GM12878 (cell line): Measurements from ENCODE around the gene HDAC9. TPM values are rescaled to one million over a fixed set of nuclear protein-coding genes. Genes with fewer than 3 reads are reported as not detected.

Experiments used
- ATAC-seq: fragments of 200-7000 bp; cut with Tn5 transposase; 3 replicates; pipeline ENCODE4 v1.9.1; 2020; ENCODE audit warnings: mild to moderate bottlenecking, moderate library complexity
- BruUV-seq: library from RNA; stranded (reverse); fragments of 400-500 nt; replicated peaks from 2 replicates; lab custom pipeline; 2021; lab: Mats Ljungman, UMichigan
- CTCF ChIA-PET: fragments of 300-600 bp; sonication (Branson Sonifier 250); formaldehyde crosslinking; extraction: SDS; loops from one replicate; lab custom pipeline; 2021; ENCODE audit warnings: inconsistent platforms; lab: Yijun Ruan, JAX
- POLR2A ChIA-PET: fragments of 350-600 bp; formaldehyde crosslinking; extraction: SDS; loops from one replicate; lab custom pipeline; 2021; ENCODE audit warnings: inconsistent platforms; lab: Charles Lee
- RAD21 ChIA-PET: fragments of 300-600 bp; sonication (Branson Sonifier 250); formaldehyde crosslinking; loops from one replicate; lab custom pipeline; 2023; ENCODE audit warnings: antibody characterized with exemption; ENCODE audit not compliant: unreplicated experiment; lab: Charles Lee
- SMC1A ChIA-PET: fragments of 300-600 bp; sonication (Branson Sonifier 250); formaldehyde crosslinking; loops from one replicate; lab custom pipeline; 2023; ENCODE audit not compliant: unreplicated experiment, uncharacterized antibody; lab: Charles Lee
- DNase-seq: peaks from one replicate; pipeline ENCODE4 v3.0.0-alpha.2; 2011; ENCODE audit warnings: low read depth, low spot score
- FAIRE-seq: peaks from 3 replicates; lab custom pipeline; 2011; peaks lifted over from hg19 to GRCh38; lab: Jason Lieb, UNC
- H2AFZ ChIP-seq: 2 replicates; pipeline ENCODE4 v1.6.0; 2011; ENCODE audit warnings: low read depth, low read length, control low read depth; ENCODE audit not compliant: control insufficient read depth
- H3K27ac ChIP-seq: 2 replicates; pipeline ENCODE4 v1.5.1; 2011; ENCODE audit warnings: control low read depth; ENCODE audit not compliant: control insufficient read depth, insufficient read depth
- H3K27me3 ChIP-seq, 2 experiments: replicated peaks in 1 of 2; 2 replicates each; pipeline versions ENCODE4 v1.6.0 to v1.6.1; 2011; ENCODE audit warnings: low read length in 1 of 2; ENCODE audit not compliant: control insufficient read depth in 2 of 2, insufficient read depth in 2 of 2
- H3K36me3 ChIP-seq, 2 experiments: 2 replicates each; pipeline ENCODE4 v1.5.1; 2011; ENCODE audit warnings: low read length in 1 of 2; ENCODE audit not compliant: control insufficient read depth in 2 of 2, insufficient read depth in 2 of 2
- H3K4me1 ChIP-seq: 2 replicates; pipeline ENCODE4 v1.6.1; 2011; ENCODE audit warnings: mild to moderate bottlenecking, low read length, moderate library complexity, mixed read lengths; ENCODE audit not compliant: control insufficient read depth, insufficient read depth
- H3K4me2 ChIP-seq: 2 replicates; pipeline ENCODE4 v1.6.0; 2011; ENCODE audit warnings: control low read depth; ENCODE audit not compliant: control insufficient read depth, insufficient read depth
- H3K4me3 ChIP-seq: fragments of 200-600 bp; sonication (generic); 2 replicates; pipeline ENCODE4 v1.5.1; 2016
- H3K79me2 ChIP-seq: 2 replicates; pipeline ENCODE4 v1.6.0; 2011; ENCODE audit warnings: low read length; ENCODE audit not compliant: control insufficient read depth, insufficient read depth
- H3K9ac ChIP-seq: 2 replicates; pipeline ENCODE4 v1.8.0; 2011; ENCODE audit warnings: low read length, control low read depth, mixed read lengths; ENCODE audit not compliant: control insufficient read depth, insufficient read depth
- H3K9me3 ChIP-seq: replicated peaks from 3 replicates; pipeline ENCODE4 v1.5.1; 2011; ENCODE audit warnings: mild to moderate bottlenecking, low read length; ENCODE audit not compliant: control insufficient read depth, insufficient read depth
- H4K20me1 ChIP-seq: 2 replicates; pipeline ENCODE4 v1.6.0; 2011; ENCODE audit not compliant: control insufficient read depth, insufficient read depth
- ESRRA ChIP-seq: IDR thresholded peaks from 2 replicates; pipeline ENCODE4 v1.6.1; 2012; ENCODE audit warnings: mild to moderate bottlenecking, low read length, improper control_type of control experiment
- JUNB ChIP-seq: IDR thresholded peaks from 2 replicates; pipeline ENCODE4 v1.6.1; 2016; ENCODE audit warnings: antibody characterized with exemption, mild to moderate bottlenecking
- NFIC ChIP-seq: IDR thresholded peaks from 2 replicates; pipeline ENCODE4 v1.6.1; 2012; ENCODE audit warnings: low read depth, mild to moderate bottlenecking, inconsistent platforms, low read length, moderate library complexity
- RUNX3 ChIP-seq: IDR thresholded peaks from 2 replicates; pipeline ENCODE4 v1.6.1; 2012; ENCODE audit warnings: low read length, inconsistent platforms
- TAF1 ChIP-seq: IDR thresholded peaks from 2 replicates; pipeline ENCODE4 v1.6.1; 2011; ENCODE audit warnings: mild to moderate bottlenecking, low read depth, low read length, borderline replicate concordance
- TCF12 ChIP-seq: IDR thresholded peaks from 2 replicates; pipeline ENCODE4 v1.6.1; 2011; ENCODE audit warnings: low read depth, mild to moderate bottlenecking, low read length
- WGBS: methylation state at CpG from one replicate; pipeline ENCODE4 v1.1.6; 2016; ENCODE audit warnings: low lambda C conversion rate; ENCODE audit not compliant: insufficient replicate concordance, insufficient coverage; ENCODE audit errors: missing lambda C conversion rate; 5-methylcytosine and 5-hydroxymethylcytosine counted together
- in situ Hi-C: fragments of 300-500 bp; cut with MboI; formaldehyde crosslinking; loops from 9 replicates; pipeline ENCODE4 v1.14.3; 2018; ENCODE audit warnings: mixed read lengths
- intact Hi-C: fragments of 100-400 bp; cut with micrococcal nuclease; formaldehyde crosslinking; loops from one replicate; pipeline ENCODE4 v1.14.2; 2022; ENCODE audit not compliant: unreplicated experiment
- polyA plus RNA-seq, 11 experiments: library from polyadenylated mRNA; depleted of rRNA in 4 of 11; unstranded in 6 of 11; stranded (reverse) in 5 of 11; fragments of >200 nt; fragmentation: Nextera tagmentation in 4 of 11; fragmentation: Illumina TruSeq in 1 of 11; extraction: Ambion mirVana in 4 of 11; extraction: Trizol in 1 of 11; gene quantifications; 1 replicate in 1 of 11; 2 replicates in 10 of 11; pipeline versions ENCODE4 v1.2.1 to v1.2.3, GENCODE V29; 2011 to 2016; ENCODE audit warnings: inconsistent platforms in 2 of 11, missing spikeins in 2 of 11, low read depth in 1 of 11
- total RNA-seq, 4 experiments: library from RNA; depleted of rRNA in 3 of 4; stranded (reverse); fragments of >200 nt in 3 of 4; fragmentation: Illumina TruSeq in 1 of 4; extraction: Trizol in 1 of 4; gene quantifications; 2 replicates each; pipeline versions ENCODE4 v1.2.1 to v1.2.3, GENCODE V29; 2013 to 2021
- TF ChIP-seq, protein P1 (sequence below): fragments of 450-650 bp; IDR thresholded peaks from 2 replicates; pipeline ENCODE4 v1.6.1; 2017; ENCODE audit warnings: antibody characterized with exemption, mild to moderate bottlenecking, moderate library complexity
- TF ChIP-seq, protein P2 (sequence below): fragments of 450-650 bp; IDR thresholded peaks from 2 replicates; pipeline ENCODE4 v1.6.1; 2017; ENCODE audit warnings: borderline replicate concordance

HDAC9 gene
- total and polyA plus RNA-seq, 10 of the 15 experiments (the other 5 are each of a cell fraction or from before 2014, with no cell fraction given): 0.73 to 12.8 (median 0.92) TPM

DNA sequence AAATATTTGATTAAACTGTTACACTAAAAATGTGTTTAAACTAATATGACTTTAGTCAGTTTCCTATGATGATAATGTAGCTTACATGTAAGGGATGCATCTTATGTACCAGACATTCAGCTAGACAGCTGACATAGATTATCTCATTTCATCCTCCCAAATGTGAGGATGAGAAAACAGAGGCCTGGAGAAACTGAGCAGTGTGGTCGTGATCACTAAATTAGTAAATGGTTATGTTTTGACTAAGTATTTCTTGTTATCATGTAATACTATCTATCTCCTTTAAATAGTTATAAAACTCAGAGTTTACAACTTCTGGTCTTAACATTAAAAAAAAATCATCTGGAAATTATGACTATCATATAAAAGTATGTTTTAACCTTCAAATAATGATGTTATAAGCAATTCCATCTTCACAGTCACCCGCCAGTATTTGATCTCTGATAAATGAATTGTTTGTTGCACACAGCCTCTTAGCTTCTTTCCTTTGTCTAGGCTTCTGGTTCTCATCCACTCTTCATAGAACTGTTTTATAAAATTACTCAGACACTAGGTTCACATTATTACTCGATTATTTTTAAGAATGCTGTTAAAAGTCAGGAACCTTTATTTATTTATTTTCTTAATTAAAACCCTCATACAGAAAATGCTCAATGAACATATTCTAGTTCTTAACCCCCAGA, 33.6 kb upstream of the HDAC9 start:
- peak; percentile 41 for FAIRE-seq
- BruUV-seq: no TSS peak

More for the DNA sequence above, 33.6 kb upstream of the HDAC9 start:
- H3K4me2 ChIP-seq: no peak overlapping the region
- no peak overlapping the region for H2AFZ ChIP-seq
- no peaks in the 10 kb centered on the region for H3K9me3 ChIP-seq
- intact Hi-C loops: no loop called here
- in situ Hi-C loops: no loop called here
- CTCF ChIA-PET: no interaction called here
- H4K20me1 ChIP-seq: no peaks in the 10 kb centered on the region
- ATAC-seq: peak; percentile 34
- H3K27ac ChIP-seq: no peak overlapping the region
- no peaks in the 10 kb centered on the region for H3K79me2 ChIP-seq
- no peak overlapping the region for H3K9ac ChIP-seq
- RAD21 ChIA-PET: no interaction called here
- SMC1A ChIA-PET: interaction anchor here (0.6 kb wide), 1 partner anchor 110 kb away, joined by 3 read pairs; no protein-coding TSS in a partner anchor
- no peaks in the 10 kb centered on the region for H3K27me3 ChIP-seq
- no peaks in the 10 kb centered on the region for H3K4me1 ChIP-seq
- POLR2A ChIA-PET: no interaction called here
- no peak for DNase-seq
- WGBS: 17% methylated on average over 3 of the region's 3 CpGs
- H3K36me3 ChIP-seq: no peaks in the 10 kb centered on the region
- H3K4me3 ChIP-seq: no peak overlapping the region
- TF ChIP-seq RUNX3: peak; percentile 34
- no peak for TF ChIP-seq ESRRA
- TF ChIP-seq NFIC: peak; percentile 46; the same call in 1 of the 2 replicates
- TF ChIP-seq, protein P1, sequence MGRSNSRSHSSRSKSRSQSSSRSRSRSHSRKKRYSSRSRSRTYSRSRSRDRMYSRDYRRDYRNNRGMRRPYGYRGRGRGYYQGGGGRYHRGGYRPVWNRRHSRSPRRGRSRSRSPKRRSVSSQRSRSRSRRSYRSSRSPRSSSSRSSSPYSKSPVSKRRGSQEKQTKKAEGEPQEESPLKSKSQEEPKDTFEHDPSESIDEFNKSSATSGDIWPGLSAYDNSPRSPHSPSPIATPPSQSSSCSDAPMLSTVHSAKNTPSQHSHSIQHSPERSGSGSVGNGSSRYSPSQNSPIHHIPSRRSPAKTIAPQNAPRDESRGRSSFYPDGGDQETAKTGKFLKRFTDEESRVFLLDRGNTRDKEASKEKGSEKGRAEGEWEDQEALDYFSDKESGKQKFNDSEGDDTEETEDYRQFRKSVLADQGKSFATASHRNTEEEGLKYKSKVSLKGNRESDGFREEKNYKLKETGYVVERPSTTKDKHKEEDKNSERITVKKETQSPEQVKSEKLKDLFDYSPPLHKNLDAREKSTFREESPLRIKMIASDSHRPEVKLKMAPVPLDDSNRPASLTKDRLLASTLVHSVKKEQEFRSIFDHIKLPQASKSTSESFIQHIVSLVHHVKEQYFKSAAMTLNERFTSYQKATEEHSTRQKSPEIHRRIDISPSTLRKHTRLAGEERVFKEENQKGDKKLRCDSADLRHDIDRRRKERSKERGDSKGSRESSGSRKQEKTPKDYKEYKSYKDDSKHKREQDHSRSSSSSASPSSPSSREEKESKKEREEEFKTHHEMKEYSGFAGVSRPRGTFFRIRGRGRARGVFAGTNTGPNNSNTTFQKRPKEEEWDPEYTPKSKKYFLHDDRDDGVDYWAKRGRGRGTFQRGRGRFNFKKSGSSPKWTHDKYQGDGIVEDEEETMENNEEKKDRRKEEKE: no peak
- TF ChIP-seq JUNB: peak; percentile 53
- no peak for TF ChIP-seq TAF1
- no peak for TF ChIP-seq TCF12
- TF ChIP-seq, protein P2, sequence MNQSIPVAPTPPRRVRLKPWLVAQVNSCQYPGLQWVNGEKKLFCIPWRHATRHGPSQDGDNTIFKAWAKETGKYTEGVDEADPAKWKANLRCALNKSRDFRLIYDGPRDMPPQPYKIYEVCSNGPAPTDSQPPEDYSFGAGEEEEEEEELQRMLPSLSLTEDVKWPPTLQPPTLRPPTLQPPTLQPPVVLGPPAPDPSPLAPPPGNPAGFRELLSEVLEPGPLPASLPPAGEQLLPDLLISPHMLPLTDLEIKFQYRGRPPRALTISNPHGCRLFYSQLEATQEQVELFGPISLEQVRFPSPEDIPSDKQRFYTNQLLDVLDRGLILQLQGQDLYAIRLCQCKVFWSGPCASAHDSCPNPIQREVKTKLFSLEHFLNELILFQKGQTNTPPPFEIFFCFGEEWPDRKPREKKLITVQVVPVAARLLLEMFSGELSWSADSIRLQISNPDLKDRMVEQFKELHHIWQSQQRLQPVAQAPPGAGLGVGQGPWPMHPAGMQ: no peak
